Body of pancreas (tissue), 4 donors: ENCODE results near the gene TRIM69. TPM values are rescaled to one million over a fixed set of nuclear protein-coding genes. Genes with fewer than 3 reads are reported as not detected.

Experiments
- ATAC-seq: fragments of 150-250 bp; one replicate; pipeline ENCODE4 v1.9.1; 2016
- DNase-seq, 4 donors: peaks; one replicate each; pipeline ENCODE4 v3.0.0-alpha.2; 2019
- H3K27ac ChIP-seq, 4 donors: fragments of 200-600 bp; sonication (generic); 1 replicate in 3 of 4; 2 replicates in 1 of 4; pipeline versions ENCODE4 v1.5.1 to v1.6.1; 2016 to 2019; ENCODE audit warnings: mild to moderate bottlenecking in 1 of 4, mixed read lengths in 1 of 4, moderate library complexity in 1 of 4
- H3K27me3 ChIP-seq, 2 donors: fragments of 200-600 bp; sonication (generic); one replicate each; pipeline ENCODE4 v1.6.0; 2016; ENCODE audit warnings: mild to moderate bottlenecking in 1 of 2
- H3K36me3 ChIP-seq, 2 donors: fragments of 200-600 bp; sonication (generic); replicated peaks in 1 of 2; 2 replicates each; pipeline ENCODE4 v1.5.1; 2016; ENCODE audit warnings: low read depth in 2 of 2; ENCODE audit not compliant: insufficient read depth in 1 of 2
- H3K4me1 ChIP-seq: fragments of 200-600 bp; sonication (generic); one replicate; pipeline ENCODE4 v1.6.0; 2016
- H3K4me3 ChIP-seq, 2 donors: fragments of 200-600 bp; sonication (generic); 1 replicate in 1 of 2; 2 replicates in 1 of 2; pipeline ENCODE4 v1.5.1; 2016 to 2019
- H3K9me3 ChIP-seq, 3 donors: fragments of 200-600 bp; sonication (generic); 1 replicate in 2 of 3; 2 replicates in 1 of 3; pipeline ENCODE4 v1.5.1; 2016
- POLR2A ChIP-seq, 3 donors: fragments of 450-650 bp; IDR thresholded peaks; one replicate each; pipeline ENCODE4 v1.6.1; 2016; ENCODE audit warnings: antibody characterized with exemption in 3 of 3, mild to moderate bottlenecking in 2 of 3
- WGBS, 2 donors: methylation state at CpG; one replicate each; pipeline ENCODE4 v1.1.5; 2017; 5-methylcytosine and 5-hydroxymethylcytosine counted together
- intact Hi-C: fragments of 100-400 bp; cut with DNase I; formaldehyde crosslinking; loops from one replicate; pipeline ENCODE4 v1.15.1; 2023
- total RNA-seq, 2 donors: library from RNA; depleted of rRNA; stranded (reverse); fragments of >200 nt; gene quantifications; one replicate each; pipeline ENCODE4 v1.1.0, GENCODE V29; 2016
- TF ChIP-seq, protein P1 (sequence below), 7 experiments: fragments of 450-650 bp in 4 of 7; fragments of 200-600 bp in 3 of 7; sonication (generic) in 3 of 7; IDR thresholded peaks; one replicate each; pipeline ENCODE4 v1.5.1; 2016 to 2019; ENCODE audit warnings: antibody characterized with exemption in 7 of 7

The TRIM69 gene
- total RNA-seq, 2 donors from 2014 or later = 2.6 to 2.9 TPM

DNA sequence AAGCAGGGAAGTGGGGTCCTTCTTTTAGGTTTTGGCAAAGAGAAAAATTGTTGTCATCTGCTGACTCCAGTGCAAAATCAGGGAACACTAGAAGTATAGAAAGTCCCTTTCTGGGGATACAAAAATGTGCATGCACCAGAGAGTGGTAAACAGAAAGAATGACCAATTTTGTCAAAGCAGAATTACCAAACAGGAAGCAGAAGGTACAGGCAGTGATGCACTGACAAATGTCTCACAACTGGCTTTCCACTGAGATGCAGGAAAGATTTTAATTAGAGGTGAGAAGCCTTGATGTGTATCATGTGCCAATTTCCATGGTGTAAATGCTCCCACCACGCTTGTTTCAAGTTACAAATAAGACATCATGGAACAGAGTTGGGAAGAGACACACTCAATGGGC lies 66.0 kb downstream of the TRIM69 start:
- no peak for TF ChIP-seq POLR2A (IDR thresholded peaks at IDR 0.05)
- TF ChIP-seq, protein P1, sequence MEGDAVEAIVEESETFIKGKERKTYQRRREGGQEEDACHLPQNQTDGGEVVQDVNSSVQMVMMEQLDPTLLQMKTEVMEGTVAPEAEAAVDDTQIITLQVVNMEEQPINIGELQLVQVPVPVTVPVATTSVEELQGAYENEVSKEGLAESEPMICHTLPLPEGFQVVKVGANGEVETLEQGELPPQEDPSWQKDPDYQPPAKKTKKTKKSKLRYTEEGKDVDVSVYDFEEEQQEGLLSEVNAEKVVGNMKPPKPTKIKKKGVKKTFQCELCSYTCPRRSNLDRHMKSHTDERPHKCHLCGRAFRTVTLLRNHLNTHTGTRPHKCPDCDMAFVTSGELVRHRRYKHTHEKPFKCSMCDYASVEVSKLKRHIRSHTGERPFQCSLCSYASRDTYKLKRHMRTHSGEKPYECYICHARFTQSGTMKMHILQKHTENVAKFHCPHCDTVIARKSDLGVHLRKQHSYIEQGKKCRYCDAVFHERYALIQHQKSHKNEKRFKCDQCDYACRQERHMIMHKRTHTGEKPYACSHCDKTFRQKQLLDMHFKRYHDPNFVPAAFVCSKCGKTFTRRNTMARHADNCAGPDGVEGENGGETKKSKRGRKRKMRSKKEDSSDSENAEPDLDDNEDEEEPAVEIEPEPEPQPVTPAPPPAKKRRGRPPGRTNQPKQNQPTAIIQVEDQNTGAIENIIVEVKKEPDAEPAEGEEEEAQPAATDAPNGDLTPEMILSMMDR (IDR thresholded peaks at IDR 0.05) = no peak
- no peaks in the 10 kb centered on the region for H3K4me1 ChIP-seq
- no peak overlapping the region for H3K27ac ChIP-seq
- no peak for ATAC-seq
- no peaks in the 10 kb centered on the region for H3K27me3 ChIP-seq
- 52 to 67% methylated on average over 1 of the region's 1 CpG for WGBS, 2 donors
- no peak for DNase-seq
- intact Hi-C loops = no loop called here
- H3K9me3 ChIP-seq = no peaks in the 10 kb centered on the region
- H3K36me3 ChIP-seq = no peaks in the 10 kb centered on the region
- no peak overlapping the region for H3K4me3 ChIP-seq

DNA sequence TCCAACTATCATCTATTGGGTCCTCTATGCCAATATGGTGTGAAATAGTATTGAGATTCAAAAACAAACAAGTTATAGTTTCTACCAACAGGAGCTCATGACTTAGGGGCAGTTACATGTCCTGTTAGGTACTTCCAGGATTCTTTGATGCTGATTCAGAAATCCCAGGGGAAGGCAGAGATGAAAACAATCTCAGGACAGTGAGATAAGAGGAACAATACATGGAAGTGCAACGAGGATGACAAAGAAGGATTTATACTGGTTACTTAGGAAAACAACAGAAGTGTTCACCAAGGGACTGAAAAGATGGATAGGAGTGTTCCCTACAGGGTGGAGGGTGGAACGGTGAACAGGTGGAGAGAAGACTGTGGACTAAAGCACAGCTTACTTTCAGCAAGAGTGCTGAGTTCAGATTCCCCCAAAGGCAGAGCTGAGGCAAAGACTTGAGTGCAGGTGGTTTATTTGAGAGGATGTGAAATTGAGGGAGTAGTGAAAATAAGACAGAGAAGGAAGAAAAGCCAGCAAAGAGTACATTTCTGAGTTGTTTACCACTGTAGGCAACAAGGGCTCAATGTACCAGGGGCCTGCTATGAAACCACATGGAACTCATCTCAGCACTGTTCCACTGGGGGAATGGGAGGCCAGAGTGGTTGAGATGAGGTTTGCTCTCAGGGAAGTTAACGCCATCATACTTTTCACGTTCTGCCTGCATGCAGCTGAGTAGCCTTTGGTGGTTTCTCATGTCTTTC lies 68.1 kb downstream of the TRIM69 start:
- WGBS, 2 donors = 80 to 81% methylated on average over 4 of the region's 4 CpGs
- no peak for DNase-seq
- no peak overlapping the region for H3K4me3 ChIP-seq
- intact Hi-C loops = no loop called here
- H3K9me3 ChIP-seq = no peaks in the 10 kb centered on the region
- H3K27me3 ChIP-seq = no peaks in the 10 kb centered on the region
- H3K36me3 ChIP-seq = no peaks in the 10 kb centered on the region
- TF ChIP-seq POLR2A (IDR thresholded peaks at IDR 0.05) = no peak
- TF ChIP-seq, protein P1 (IDR thresholded peaks at IDR 0.05) = no peak
- no peak for ATAC-seq
- H3K27ac ChIP-seq = no peak overlapping the region
- H3K4me1 ChIP-seq = no peaks in the 10 kb centered on the region

DNA sequence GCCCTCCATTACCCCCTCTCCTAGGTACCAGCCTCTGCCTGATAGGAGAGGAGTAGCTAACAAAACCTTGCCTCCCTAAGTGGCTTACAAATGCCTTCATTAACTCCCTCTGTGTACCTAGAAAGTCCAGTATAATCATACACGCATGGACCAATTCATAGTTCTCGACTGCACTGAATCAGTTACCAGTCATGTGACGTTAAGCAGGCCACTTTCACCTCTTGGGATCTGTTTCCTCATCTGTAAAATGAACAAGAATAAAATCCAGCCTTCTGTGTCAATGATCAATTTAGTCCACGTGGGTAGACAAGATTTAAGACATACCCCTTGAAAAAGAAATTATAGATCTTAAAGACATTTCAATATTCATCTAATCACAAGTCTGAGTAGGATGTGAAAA lies 72.2 kb downstream of the TRIM69 start:
- peaks cover 21% of the 10 kb centered on the region for H3K4me1 ChIP-seq
- TF ChIP-seq POLR2A (IDR thresholded peaks at IDR 0.05) = no peak
- TF ChIP-seq, protein P1 (IDR thresholded peaks at IDR 0.05) = no peak
- H3K36me3 ChIP-seq = no peaks in the 10 kb centered on the region
- 75 to 84% methylated on average over 4 of the region's 4 CpGs for WGBS, 2 donors
- no peak overlapping the region for H3K27ac ChIP-seq
- no peak overlapping the region for H3K4me3 ChIP-seq
- intact Hi-C loops = no loop called here
- no peaks in the 10 kb centered on the region for H3K9me3 ChIP-seq
- ATAC-seq (no peak), DNase-seq (no peak)
- no peaks in the 10 kb centered on the region for H3K27me3 ChIP-seq

DNA sequence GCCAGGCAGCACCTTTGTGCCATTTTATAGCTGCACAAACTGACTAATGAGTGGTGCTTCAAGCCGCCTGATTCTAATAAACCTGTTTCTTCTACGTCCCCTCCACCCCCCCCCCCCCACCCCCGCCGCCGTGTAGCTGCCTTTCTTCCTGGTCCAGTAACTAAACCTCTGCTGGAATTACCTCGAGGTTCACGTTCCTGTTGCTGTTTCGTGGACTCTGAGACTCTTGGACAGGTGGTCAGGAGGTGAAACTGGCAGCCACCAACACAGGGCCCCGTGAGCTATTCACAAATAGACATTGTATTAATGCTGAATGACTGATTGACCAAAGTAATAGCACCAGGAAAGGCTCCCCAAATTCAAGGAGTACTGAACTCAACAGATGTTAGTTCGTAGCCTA lies 73.9 kb downstream of the TRIM69 start:
- ATAC-seq (no peak), DNase-seq (no peak)
- Histone ChIP-seq H3K27ac (no peak overlapping the region), H3K4me1 (peaks cover 21% of the 10 kb centered on the region), H3K27me3 (no peaks in the 10 kb centered on the region), H3K4me3 (no peak overlapping the region), H3K36me3 (no peaks in the 10 kb centered on the region), H3K9me3 (no peaks in the 10 kb centered on the region)
- intact Hi-C loops = no loop called here
- TF ChIP-seq, protein P1 (IDR thresholded peaks at IDR 0.05) = no peak
- no peak for TF ChIP-seq POLR2A (IDR thresholded peaks at IDR 0.05)
- 74 to 81% methylated on average over 8 to 10 of the region's 10 CpGs for WGBS, 2 donors

DNA sequence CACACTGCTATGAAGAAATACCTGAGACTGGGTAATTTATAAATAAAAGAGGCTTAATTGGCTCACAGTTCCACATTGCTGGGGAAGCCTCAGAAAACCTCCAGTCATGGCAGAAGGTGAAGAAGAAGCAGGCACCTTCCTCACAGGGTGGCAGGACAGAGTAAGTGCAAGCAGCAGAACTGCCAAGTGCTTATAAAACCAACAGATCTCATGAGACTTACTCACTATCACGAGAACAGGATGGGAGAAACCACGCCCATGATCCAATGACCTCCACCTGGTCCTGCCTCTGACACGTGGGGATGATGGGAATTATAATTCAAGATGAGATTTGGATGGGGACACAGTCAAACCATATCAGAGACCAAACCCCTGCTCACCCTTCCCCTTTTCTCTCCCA lies 75.0 kb downstream of the TRIM69 start:
- no peak for ATAC-seq

More for the DNA sequence above, 75.0 kb downstream of the TRIM69 start:
- H3K27me3 ChIP-seq = no peaks in the 10 kb centered on the region
- no peaks in the 10 kb centered on the region for H3K36me3 ChIP-seq
- no peak overlapping the region for H3K27ac ChIP-seq
- peaks cover 21% of the 10 kb centered on the region for H3K4me1 ChIP-seq
- intact Hi-C loops = no loop called here
- DNase-seq = no peak
- 52 to 63% methylated on average over 3 of the region's 3 CpGs for WGBS, 2 donors
- no peak overlapping the region for H3K4me3 ChIP-seq
- H3K9me3 ChIP-seq = no peaks in the 10 kb centered on the region
- TF ChIP-seq, protein P1 (IDR thresholded peaks at IDR 0.05) = no peak
- TF ChIP-seq POLR2A (IDR thresholded peaks at IDR 0.05) = no peak
